ENCODE results near the gene IFT122.
"Not testable (repeated sequence)": the region's sequence is repeated elsewhere in the genome, so short reads cannot be mapped to it uniquely, and the experiment has no call there.

DNA sequence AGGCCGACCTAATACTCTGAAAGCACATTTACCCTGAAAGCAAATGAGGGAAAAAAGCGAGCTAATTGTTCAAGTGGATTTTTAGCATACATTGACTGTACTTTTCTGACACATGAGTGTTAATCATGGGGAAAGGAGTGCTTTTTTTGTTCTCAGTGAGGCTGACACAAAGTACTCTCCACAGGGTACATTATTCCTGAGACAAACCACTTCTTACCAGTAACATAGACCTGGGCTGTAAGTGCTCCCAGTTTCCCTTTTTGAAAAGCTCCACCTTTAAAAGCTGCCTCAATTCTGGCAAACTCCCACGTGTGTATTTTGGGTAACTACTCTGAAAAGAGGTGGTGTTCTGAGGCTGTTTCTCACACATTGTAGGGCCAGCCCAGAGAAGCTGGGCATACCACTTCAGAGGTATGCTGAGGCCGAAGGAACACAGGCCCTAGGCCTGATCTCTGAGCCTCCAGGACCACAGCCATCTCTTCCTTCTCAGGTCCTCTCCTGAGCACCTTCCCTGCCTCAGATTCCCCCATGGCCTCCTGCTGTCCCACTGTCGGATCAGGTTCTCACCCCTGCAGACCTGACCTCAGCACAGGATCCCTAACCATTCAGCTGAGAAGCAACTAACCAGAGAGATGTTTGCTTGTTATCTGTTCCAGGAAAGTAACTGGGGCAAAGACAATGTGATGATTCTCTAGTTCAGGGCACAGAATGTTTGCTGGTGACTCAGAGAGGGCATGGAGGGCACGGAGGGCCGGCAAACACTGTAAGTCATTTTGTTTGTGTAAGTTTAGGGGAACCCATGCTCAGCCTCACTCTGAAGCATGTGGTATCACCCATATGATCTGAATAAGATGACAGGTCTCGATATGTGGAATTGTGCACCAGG is 58.8 kb downstream of the IFT122 start:
- TF ChIP-seq POLR2AphosphoS5 (IDR thresholded peaks at IDR 0.05; ENCODE audit: low read depth); EZH2 (IDR thresholded peaks at IDR 0.05; ENCODE audit: low read depth, unreplicated experiment); CTCF (conservative IDR thresholded peaks at IDR 0.05; ENCODE audit: low read depth in 2 of 2); ZNF331 (CRISPR knock-in tag; IDR thresholded peaks at IDR 0.05; ENCODE audit: low read depth); REST (IDR thresholded peaks at IDR 0.05; ENCODE audit: unreplicated experiment); CREB1 (CRISPR knock-in tag; IDR thresholded peaks at IDR 0.05; ENCODE audit: low read depth); ZNF114 (CRISPR knock-in tag; IDR thresholded peaks at IDR 0.05); EZH2phosphoT487 (IDR thresholded peaks at IDR 0.05; ENCODE audit: unreplicated experiment); JUNB (IDR thresholded peaks at IDR 0.05; ENCODE audit: unreplicated experiment); STAT1 (IDR thresholded peaks at IDR 0.05; ENCODE audit: unreplicated experiment); ETS1 (IDR thresholded peaks at IDR 0.05): not testable (repeated sequence)
- TF ChIP-seq, protein P1, sequence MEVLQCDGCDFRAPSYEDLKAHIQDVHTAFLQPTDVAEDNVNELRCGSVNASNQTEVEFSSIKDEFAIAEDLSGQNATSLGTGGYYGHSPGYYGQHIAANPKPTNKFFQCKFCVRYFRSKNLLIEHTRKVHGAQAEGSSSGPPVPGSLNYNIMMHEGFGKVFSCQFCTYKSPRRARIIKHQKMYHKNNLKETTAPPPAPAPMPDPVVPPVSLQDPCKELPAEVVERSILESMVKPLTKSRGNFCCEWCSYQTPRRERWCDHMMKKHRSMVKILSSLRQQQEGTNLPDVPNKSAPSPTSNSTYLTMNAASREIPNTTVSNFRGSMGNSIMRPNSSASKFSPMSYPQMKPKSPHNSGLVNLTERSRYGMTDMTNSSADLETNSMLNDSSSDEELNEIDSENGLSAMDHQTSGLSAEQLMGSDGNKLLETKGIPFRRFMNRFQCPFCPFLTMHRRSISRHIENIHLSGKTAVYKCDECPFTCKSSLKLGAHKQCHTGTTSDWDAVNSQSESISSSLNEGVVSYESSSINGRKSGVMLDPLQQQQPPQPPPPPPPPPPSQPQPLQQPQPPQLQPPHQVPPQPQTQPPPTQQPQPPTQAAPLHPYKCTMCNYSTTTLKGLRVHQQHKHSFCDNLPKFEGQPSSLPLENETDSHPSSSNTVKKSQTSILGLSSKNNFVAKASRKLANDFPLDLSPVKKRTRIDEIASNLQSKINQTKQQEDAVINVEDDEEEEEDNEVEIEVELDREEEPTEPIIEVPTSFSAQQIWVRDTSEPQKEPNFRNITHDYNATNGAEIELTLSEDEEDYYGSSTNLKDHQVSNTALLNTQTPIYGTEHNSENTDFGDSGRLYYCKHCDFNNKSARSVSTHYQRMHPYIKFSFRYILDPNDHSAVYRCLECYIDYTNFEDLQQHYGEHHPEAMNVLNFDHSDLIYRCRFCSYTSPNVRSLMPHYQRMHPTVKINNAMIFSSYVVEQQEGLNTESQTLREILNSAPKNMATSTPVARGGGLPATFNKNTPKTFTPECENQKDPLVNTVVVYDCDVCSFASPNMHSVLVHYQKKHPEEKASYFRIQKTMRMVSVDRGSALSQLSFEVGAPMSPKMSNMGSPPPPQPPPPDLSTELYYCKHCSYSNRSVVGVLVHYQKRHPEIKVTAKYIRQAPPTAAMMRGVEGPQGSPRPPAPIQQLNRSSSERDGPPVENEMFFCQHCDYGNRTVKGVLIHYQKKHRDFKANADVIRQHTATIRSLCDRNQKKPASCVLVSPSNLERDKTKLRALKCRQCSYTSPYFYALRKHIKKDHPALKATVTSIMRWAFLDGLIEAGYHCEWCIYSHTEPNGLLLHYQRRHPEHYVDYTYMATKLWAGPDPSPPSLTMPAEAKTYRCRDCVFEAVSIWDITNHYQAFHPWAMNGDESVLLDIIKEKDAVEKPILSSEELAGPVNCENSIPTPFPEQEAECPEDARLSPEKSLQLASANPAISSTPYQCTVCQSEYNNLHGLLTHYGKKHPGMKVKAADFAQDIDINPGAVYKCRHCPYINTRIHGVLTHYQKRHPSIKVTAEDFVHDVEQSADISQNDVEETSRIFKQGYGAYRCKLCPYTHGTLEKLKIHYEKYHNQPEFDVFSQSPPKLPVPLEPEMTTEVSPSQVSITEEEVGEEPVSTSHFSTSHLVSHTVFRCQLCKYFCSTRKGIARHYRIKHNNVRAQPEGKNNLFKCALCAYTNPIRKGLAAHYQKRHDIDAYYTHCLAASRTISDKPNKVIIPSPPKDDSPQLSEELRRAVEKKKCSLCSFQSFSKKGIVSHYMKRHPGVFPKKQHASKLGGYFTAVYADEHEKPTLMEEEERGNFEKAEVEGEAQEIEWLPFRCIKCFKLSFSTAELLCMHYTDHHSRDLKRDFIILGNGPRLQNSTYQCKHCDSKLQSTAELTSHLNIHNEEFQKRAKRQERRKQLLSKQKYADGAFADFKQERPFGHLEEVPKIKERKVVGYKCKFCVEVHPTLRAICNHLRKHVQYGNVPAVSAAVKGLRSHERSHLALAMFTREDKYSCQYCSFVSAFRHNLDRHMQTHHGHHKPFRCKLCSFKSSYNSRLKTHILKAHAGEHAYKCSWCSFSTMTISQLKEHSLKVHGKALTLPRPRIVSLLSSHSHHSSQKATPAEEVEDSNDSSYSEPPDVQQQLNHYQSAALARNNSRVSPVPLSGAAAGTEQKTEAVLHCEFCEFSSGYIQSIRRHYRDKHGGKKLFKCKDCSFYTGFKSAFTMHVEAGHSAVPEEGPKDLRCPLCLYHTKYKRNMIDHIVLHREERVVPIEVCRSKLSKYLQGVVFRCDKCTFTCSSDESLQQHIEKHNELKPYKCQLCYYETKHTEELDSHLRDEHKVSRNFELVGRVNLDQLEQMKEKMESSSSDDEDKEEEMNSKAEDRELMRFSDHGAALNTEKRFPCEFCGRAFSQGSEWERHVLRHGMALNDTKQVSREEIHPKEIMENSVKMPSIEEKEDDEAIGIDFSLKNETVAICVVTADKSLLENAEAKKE (CRISPR knock-in tag; IDR thresholded peaks at IDR 0.05): not testable (repeated sequence)
